PC-3 (cell line): ENCODE measurements around the gene KCNG2. TPM values are rescaled to one million over a fixed set of nuclear protein-coding genes. Genes with fewer than 3 reads are reported as not detected.

ENCODE experiments used
- ATAC-seq: fragments of 200-7000 bp; cut with Tn5 transposase; 2 replicates; pipeline ENCODE4 v1.9.1; 2020; ENCODE audit warnings: mild to moderate bottlenecking, moderate library complexity
- BruUV-seq: library from RNA; stranded (reverse); fragments of 400-500 nt; replicated peaks from 2 replicates; lab custom pipeline; 2021; lab: Mats Ljungman, UMichigan
- CTCF ChIA-PET: fragments of 300-600 bp; sonication (Branson Sonifier 250); formaldehyde crosslinking; loops from one replicate; lab custom pipeline; 2022; ENCODE audit warnings: antibody characterized with exemption; lab: Charles Lee
- POLR2A ChIA-PET: fragments of 300-600 bp; sonication (Branson Sonifier 250); formaldehyde crosslinking; loops from one replicate; lab custom pipeline; 2022; ENCODE audit warnings: antibody characterized with exemption; ENCODE audit not compliant: unreplicated experiment; lab: Charles Lee
- DNase-seq: peaks from one replicate; pipeline ENCODE4 v3.0.0-alpha.2; 2015
- H2AFZ ChIP-seq: fragments of 300-600 bp; sonication (generic); 2 replicates; pipeline ENCODE4 v1.6.0; 2016; ENCODE audit warnings: antibody characterized with exemption, low read length
- H3F3A ChIP-seq: fragments of 300-600 bp; sonication (generic); one replicate; pipeline ENCODE4 v1.6.0; 2017; ENCODE audit warnings: antibody characterized with exemption, low read length, control low read depth, mild to moderate bottlenecking; ENCODE audit not compliant: unreplicated experiment
- H3K27ac ChIP-seq: fragments of 300-600 bp; sonication (generic); 2 replicates; pipeline ENCODE4 v1.5.1; 2016; ENCODE audit warnings: mild to moderate bottlenecking, low read length
- H3K27me3 ChIP-seq: fragments of 300-600 bp; sonication (generic); 2 replicates; pipeline ENCODE4 v1.6.1; 2016; ENCODE audit warnings: low read length, mixed read lengths
- H3K36me3 ChIP-seq: fragments of 300-600 bp; sonication (generic); 2 replicates; pipeline ENCODE4 v1.6.1; 2016; ENCODE audit warnings: low read depth, mixed run types, low read length, mixed read lengths
- H3K4me1 ChIP-seq: fragments of 300-600 bp; sonication (generic); 2 replicates; pipeline ENCODE4 v1.5.1; 2016; ENCODE audit warnings: low read length; ENCODE audit not compliant: insufficient read depth
- H3K4me2 ChIP-seq: fragments of 300-600 bp; sonication (generic); 2 replicates; pipeline ENCODE4 v1.6.0; 2016; ENCODE audit warnings: low read length
- H3K4me3 ChIP-seq: fragments of 300-600 bp; sonication (generic); 2 replicates; pipeline ENCODE4 v1.5.1; 2016; ENCODE audit warnings: mild to moderate bottlenecking, low read length, mixed read lengths
- H3K79me2 ChIP-seq: fragments of 300-600 bp; sonication (generic); 2 replicates; pipeline ENCODE4 v1.6.1; 2017; ENCODE audit warnings: low read length, mixed read lengths
- H3K9ac ChIP-seq: fragments of 300-600 bp; sonication (generic); 2 replicates; pipeline ENCODE4 v1.6.0; 2016; ENCODE audit warnings: mild to moderate bottlenecking, low read length
- H3K9me2 ChIP-seq: fragments of 300-600 bp; sonication (generic); replicated peaks from 2 replicates; pipeline ENCODE4 v1.6.1; 2016; ENCODE audit warnings: mixed run types, low read length, mixed read lengths
- H3K9me3 ChIP-seq: fragments of 300-600 bp; sonication (generic); 2 replicates; pipeline ENCODE4 v1.6.1; 2016; ENCODE audit warnings: low read length, mixed read lengths
- H4K20me1 ChIP-seq: fragments of 300-600 bp; sonication (generic); 2 replicates; pipeline ENCODE4 v1.6.1; 2016; ENCODE audit warnings: low read length, mixed read lengths
- EZH2 ChIP-seq: fragments of 300-600 bp; sonication (generic); IDR thresholded peaks from one replicate; pipeline ENCODE4 v1.6.1; 2017; ENCODE audit warnings: antibody characterized with exemption, mild to moderate bottlenecking, low read length; ENCODE audit not compliant: unreplicated experiment
- EZH2phosphoT487 ChIP-seq: fragments of 300-600 bp; sonication (generic); IDR thresholded peaks from 2 replicates; pipeline ENCODE4 v1.6.1; 2018; ENCODE audit warnings: mild to moderate bottlenecking, antibody characterized with exemption, low read length, borderline replicate concordance
- intact Hi-C: fragments of 100-400 bp; cut with micrococcal nuclease; formaldehyde crosslinking; loops from 2 replicates; pipeline ENCODE4 v1.9.0; 2023
- total RNA-seq: library from RNA; depleted of rRNA; stranded (reverse); fragments of >200 nt; gene quantifications from 2 replicates; pipeline ENCODE4 v1.2.3, GENCODE V29; 2014
- TF ChIP-seq, protein P1 (sequence below): fragments of 300-600 bp; sonication (generic); conservative IDR thresholded peaks from 2 replicates; pipeline ENCODE4 v1.5.1; 2017; ENCODE audit warnings: antibody characterized with exemption, low read depth, mild to moderate bottlenecking, low read length

Gene KCNG2
- total RNA-seq, 1 experiment from 2014 or later, result not detected

DNA sequence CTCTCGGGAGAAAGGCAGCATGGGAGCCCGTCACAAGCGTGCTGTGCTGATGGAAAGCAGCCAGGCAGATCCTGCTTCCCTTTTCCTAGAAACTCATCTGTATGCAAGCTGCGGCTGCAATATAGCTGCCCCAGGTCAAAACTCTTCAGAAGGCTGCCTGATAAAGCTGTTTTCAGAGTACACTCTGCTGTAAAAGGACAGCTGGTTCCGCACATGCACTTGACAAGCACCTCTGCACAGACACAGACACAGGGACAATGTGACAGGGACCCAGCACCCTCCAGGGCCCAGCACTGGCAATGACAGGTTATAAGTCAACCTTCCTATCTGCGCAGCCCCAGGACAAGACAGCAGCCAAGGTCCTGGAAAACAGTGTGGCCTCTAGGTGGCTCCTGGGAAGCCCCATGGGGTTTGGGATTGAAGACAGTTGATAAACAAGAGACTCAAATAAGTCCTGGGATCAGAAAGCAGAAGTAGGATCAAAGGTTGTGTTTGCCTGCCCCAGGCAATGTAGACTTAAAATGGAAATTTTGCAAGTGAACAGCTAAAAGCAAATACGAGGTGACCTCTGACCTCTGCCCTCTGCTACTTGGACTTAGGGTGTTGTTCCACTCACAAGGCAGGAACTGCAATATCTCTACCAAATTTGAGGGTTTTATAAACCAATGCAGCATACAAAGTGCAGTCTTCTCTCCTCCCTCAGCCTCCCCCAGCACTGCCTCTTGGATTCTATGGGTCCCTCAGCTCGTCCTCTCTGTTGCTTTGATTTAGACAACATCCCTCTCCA is 136.8 kb downstream of the KCNG2 start:
- H3K79me2 ChIP-seq, result peaks cover 58% of the 10 kb centered on the region
- ChIA-PET POLR2A (no interaction called here), CTCF (interaction anchor here (0.6 to 1.1 kb wide), 4 partner anchors 27 to 322 kb away, joined by 3 to 10 read pairs (median 3); no protein-coding TSS in a partner anchor)
- H2AFZ ChIP-seq, result no peak overlapping the region
- TF ChIP-seq, protein P1, sequence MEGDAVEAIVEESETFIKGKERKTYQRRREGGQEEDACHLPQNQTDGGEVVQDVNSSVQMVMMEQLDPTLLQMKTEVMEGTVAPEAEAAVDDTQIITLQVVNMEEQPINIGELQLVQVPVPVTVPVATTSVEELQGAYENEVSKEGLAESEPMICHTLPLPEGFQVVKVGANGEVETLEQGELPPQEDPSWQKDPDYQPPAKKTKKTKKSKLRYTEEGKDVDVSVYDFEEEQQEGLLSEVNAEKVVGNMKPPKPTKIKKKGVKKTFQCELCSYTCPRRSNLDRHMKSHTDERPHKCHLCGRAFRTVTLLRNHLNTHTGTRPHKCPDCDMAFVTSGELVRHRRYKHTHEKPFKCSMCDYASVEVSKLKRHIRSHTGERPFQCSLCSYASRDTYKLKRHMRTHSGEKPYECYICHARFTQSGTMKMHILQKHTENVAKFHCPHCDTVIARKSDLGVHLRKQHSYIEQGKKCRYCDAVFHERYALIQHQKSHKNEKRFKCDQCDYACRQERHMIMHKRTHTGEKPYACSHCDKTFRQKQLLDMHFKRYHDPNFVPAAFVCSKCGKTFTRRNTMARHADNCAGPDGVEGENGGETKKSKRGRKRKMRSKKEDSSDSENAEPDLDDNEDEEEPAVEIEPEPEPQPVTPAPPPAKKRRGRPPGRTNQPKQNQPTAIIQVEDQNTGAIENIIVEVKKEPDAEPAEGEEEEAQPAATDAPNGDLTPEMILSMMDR, result peak; percentile 40; the same call in 1 of the 2 replicates
- no peak for TF ChIP-seq EZH2
- no peak overlapping the region for H3K4me3 ChIP-seq
- H3F3A ChIP-seq, result no peaks in the 10 kb centered on the region
- no peak overlapping the region for H3K27ac ChIP-seq
- H3K9ac ChIP-seq, result no peak overlapping the region
- H3K9me2 ChIP-seq, result no peaks in the 10 kb centered on the region
- peaks cover 17% of the 10 kb centered on the region for H3K9me3 ChIP-seq
- peak; percentile 58 for ATAC-seq
- H3K4me1 ChIP-seq, result no peaks in the 10 kb centered on the region
- intact Hi-C loops, result loop anchor here (2.0 to 10.0 kb wide), 4 partner anchors 26 to 213 kb away; partner anchors contain the start of gene TXNL4A
- no peaks in the 10 kb centered on the region for H4K20me1 ChIP-seq
- no peak overlapping the region for H3K4me2 ChIP-seq
- H3K27me3 ChIP-seq, result no peaks in the 10 kb centered on the region
- peak; percentile 13 for DNase-seq
- BruUV-seq, result no TSS peak
- H3K36me3 ChIP-seq, result peaks cover 44% of the 10 kb centered on the region

- ATAC-seq, result no peak
- peaks cover 60% of the 10 kb centered on the region for H3K79me2 ChIP-seq
Observed at GRCh38 chr18:79935098-79935480, 137.4 kb downstream of the KCNG2 start.

More at GRCh38 chr18:79935098-79935480, 137.4 kb downstream of the KCNG2 start:
- Histone ChIP-seq H3K4me2 (no peak overlapping the region), H3F3A (no peaks in the 10 kb centered on the region), H3K9me3 (peaks cover 11% of the 10 kb centered on the region; the same call in 1 of the 2 replicates), H3K27ac (no peak overlapping the region), H2AFZ (no peak overlapping the region), H3K27me3 (no peaks in the 10 kb centered on the region), H3K9me2 (no peaks in the 10 kb centered on the region), H3K9ac (no peak overlapping the region), H3K4me3 (no peak overlapping the region), H3K36me3 (peaks cover 38% of the 10 kb centered on the region), H3K4me1 (no peaks in the 10 kb centered on the region), H4K20me1 (no peaks in the 10 kb centered on the region)
- no peak for DNase-seq
- no peak for TF ChIP-seq EZH2phosphoT487
- TF ChIP-seq, protein P1, result no peak
- TF ChIP-seq EZH2, result no peak
- ChIA-PET POLR2A (no interaction called here), CTCF (interaction anchor here (0.6 kb wide), 1 partner anchor 52 kb away, joined by 3 read pairs; no protein-coding TSS in a partner anchor)
- intact Hi-C loops, result loop anchor here (2.0 to 10.0 kb wide), 3 partner anchors 26 to 92 kb away; partner anchors contain the start of gene TXNL4A
- no TSS peak for BruUV-seq
